Measurements from ENCODE around the gene CRYL1. TPM values are rescaled to one million over a fixed set of nuclear protein-coding genes. Genes with fewer than 3 reads are reported as not detected.

Gene CRYL1, protein sequence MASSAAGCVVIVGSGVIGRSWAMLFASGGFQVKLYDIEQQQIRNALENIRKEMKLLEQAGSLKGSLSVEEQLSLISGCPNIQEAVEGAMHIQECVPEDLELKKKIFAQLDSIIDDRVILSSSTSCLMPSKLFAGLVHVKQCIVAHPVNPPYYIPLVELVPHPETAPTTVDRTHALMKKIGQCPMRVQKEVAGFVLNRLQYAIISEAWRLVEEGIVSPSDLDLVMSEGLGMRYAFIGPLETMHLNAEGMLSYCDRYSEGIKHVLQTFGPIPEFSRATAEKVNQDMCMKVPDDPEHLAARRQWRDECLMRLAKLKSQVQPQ
- 2.7 and 4.8 TPM in 2 replicates for total RNA-seq (2011; cell fraction: chromatin; rRNA removed; ENCODE audit: low replicate concordance)
- 1.5 and 2.8 TPM in 2 replicates for total RNA-seq (2011; cell fraction: nucleolus; rRNA removed)
- total RNA-seq (2011; cell fraction: nucleoplasm; rRNA removed): 3.0 and 3.9 TPM in 2 replicates
- total RNA-seq (2014; rRNA removed) (2.4 and 2.6 TPM in 2 replicates), total RNA-seq (2014; rRNA removed; fragmentation: Illumina TruSeq; extraction: Trizol) (2.0 TPM in 2 replicates), total RNA-seq (2015; rRNA removed; fragmentation: Illumina TruSeq; extraction: Trizol) (1.5 and 1.7 TPM in 2 replicates), total RNA-seq (2021) (3.1 and 3.4 TPM in 2 replicates), polyA plus RNA-seq (2011; rRNA removed) (6.9 and 9.7 TPM in 2 replicates), polyA plus RNA-seq (2014; fragmentation: Illumina TruSeq; extraction: Trizol) (3.4 and 3.7 TPM in 2 replicates), polyA plus RNA-seq (2014; fragmentation: Nextera tagmentation; extraction: Ambion mirVana) (1 to 10 TPM; 1.0 to 1.8 TPM), polyA plus RNA-seq (2014; rRNA removed) (2.7 and 5.3 TPM in 2 replicates), polyA minus RNA-seq (2011; rRNA and poly(A)+ RNA removed) (4.3 and 5.9 TPM in 2 replicates), Bru-seq, nascent RNA (percentile 45 among the genes with signal in this experiment), BruChase-seq, experiment 1, labeled RNA remaining after a 2-hour chase (percentile 44 among the genes with signal in this experiment), BruChase-seq, experiment 2, labeled RNA remaining after a 6-hour chase (percentile 37 among the genes with signal in this experiment)
- polyA plus RNA-seq (2011; cell fraction: cytosol; rRNA removed): 7.4 and 14.6 TPM in 2 replicates
- polyA plus RNA-seq (2011; cell fraction: nucleus; rRNA removed): 6.1 and 6.9 TPM in 2 replicates
- 3.6 and 10.4 TPM in 2 replicates for polyA plus RNA-seq (2012)
- 3.0 and 3.6 TPM in 2 replicates for polyA minus RNA-seq (2011; cell fraction: cytosol; rRNA and poly(A)+ RNA removed)
- polyA minus RNA-seq (2011; cell fraction: nucleus; rRNA and poly(A)+ RNA removed): 1.3 and 3.2 TPM in 2 replicates
- long read RNA-seq, experiment 1, partial matches to known transcripts: 5 of 6 reads
- long read RNA-seq, experiment 1, other reads (novel, unspliced or antisense): 1 of 6 reads
- long read RNA-seq, experiment 2, partial matches to known transcripts: 0 of 6 reads
- long read RNA-seq, experiment 2, other reads (novel, unspliced or antisense): 2 of 6 reads
- long read RNA-seq, experiment 3, partial matches to known transcripts: 1 of 2 reads
- long read RNA-seq, experiment 3, other reads (novel, unspliced or antisense): 0 of 2 reads

DNA sequence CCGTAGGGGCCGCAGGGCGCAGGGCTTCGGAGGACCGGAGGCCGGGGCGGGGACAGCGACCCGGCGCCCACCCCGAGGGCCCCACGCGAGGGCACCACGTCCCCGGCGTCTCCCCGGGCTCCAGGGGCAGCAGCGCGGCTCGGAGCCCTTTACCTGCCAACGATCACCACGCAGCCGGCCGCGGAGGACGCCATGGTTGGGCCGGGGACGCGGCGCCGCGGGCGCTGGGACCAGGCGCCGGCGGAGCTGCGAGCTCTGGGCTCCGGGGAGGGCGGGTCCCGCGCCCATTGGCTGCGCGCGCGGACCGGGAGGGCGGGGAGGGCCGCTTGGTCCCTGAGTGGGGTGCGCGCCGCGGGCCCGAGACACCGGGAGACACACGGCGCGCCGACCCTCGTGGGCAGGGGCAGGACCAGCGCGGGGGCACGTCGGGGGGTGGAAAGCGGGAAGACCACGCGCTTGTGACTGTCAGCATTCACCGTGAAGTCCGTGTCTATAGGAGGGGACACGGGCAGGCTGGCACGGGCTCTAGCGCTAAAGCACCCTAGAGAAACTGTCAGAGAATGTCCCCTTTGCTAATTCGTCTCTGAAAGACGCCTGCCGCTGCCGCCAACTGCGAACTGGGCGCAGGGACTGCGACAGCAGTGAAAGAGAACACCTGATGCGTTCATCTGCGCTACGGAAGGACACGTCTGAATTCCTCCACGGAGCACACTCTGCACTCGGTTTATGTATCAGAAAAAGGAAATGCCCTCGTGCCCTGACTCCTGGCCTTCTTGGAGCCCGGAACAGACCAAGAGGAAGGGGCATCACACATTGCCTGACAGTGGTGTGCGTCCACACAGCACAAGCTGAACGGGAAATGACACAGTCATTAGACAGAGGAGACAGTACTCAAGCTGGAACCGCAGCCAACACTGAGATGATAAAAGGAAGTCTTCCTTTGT lies at the start of gene CRYL1:
TSS of gene CRYL1 (minus strand) at position 257 of the 944 bp plus-strand sequence. CDS start at position 194, 63 bp downstream.
- peak within 1 kb of the TSS; percentile 99 for H2AFZ ChIP-seq (ENCODE audit: low read depth, low read length)
- DNase-seq (ENCODE audit: extremely low read depth in 1 of 4, low spot score in 3 of 4): peak; percentile 77 to 88 (median 82)
- H4K20me1 ChIP-seq (replicated peaks; ENCODE audit: control insufficient read depth, insufficient read depth, low read length): no peaks in the 10 kb centered on the region
- 3% methylated on average over 22 of the region's 89 CpGs for WGBS (ENCODE audit: insufficient coverage, low coverage, missing lambda C conversion rate)
- H3K9ac ChIP-seq (ENCODE audit: insufficient read depth in 1 of 2, low read depth in 2 of 2, low read length in 2 of 2): peak within 1 kb of the TSS; percentile 66 to 89
- peak within 1 kb of the TSS; percentile 95 for H3K4me2 ChIP-seq (ENCODE audit: insufficient read depth, low read length)
- ChIA-PET POLR2A (no interaction called here), CTCF (ENCODE audit: low intra/inter-chr PET ratio) (no interaction called here)
- H3K79me2 ChIP-seq (ENCODE audit: control insufficient read depth, insufficient read depth, low read length): no peaks in the 10 kb centered on the region
- in situ Hi-C loops (cut with MboI) (no loop called here), intact Hi-C loops (cut with micrococcal nuclease) (no loop called here)
- peak within 1 kb of the TSS; percentile 68 for H3K27ac ChIP-seq (ENCODE audit: extremely low read depth, low read depth, low read length)
- TSS peak; percentile 87 for BruUV-seq (replicated peaks)
- H3K27me3 ChIP-seq (ENCODE audit: control insufficient read depth in 2 of 2, insufficient read depth in 2 of 2, low read length in 2 of 2): no peaks in the 10 kb centered on the region
- peaks cover 0 to 6% of the 10 kb centered on the region in 2 experiments; a peak in 3 of 5 replicates for H3K4me1 ChIP-seq (replicated peaks in 1 of 2; ENCODE audit: control insufficient read depth in 2 of 2, insufficient read depth in 2 of 2, low read length in 2 of 2)
- peak; percentile 97 for ATAC-seq
- FAIRE-seq: peak; percentile 65
- no peaks in the 10 kb centered on the region for H3K9me1 ChIP-seq (ENCODE audit: control insufficient read depth, insufficient read depth, low read length)
- no peaks in the 10 kb centered on the region; the same call in 2 of the 3 replicates for H3K36me3 ChIP-seq (ENCODE audit: control insufficient read depth, insufficient read depth, low read length)
- H3K9me3 ChIP-seq (replicated peaks; ENCODE audit: control insufficient read depth, insufficient read depth, low read depth, low read length): no peaks in the 10 kb centered on the region
- H3K4me3 ChIP-seq: peak within 1 kb of the TSS; percentile 71
- no peak for TF ChIP-seq SAP30 (IDR thresholded peaks at IDR 0.05; ENCODE audit: borderline replicate concordance, insufficient read depth, low read depth, low read length, poor library complexity, severe bottlenecking)
- no peak for TF ChIP-seq TGIF2 (CRISPR knock-in tag; IDR thresholded peaks at IDR 0.05)
- TF ChIP-seq NFIX (CRISPR knock-in tag; IDR thresholded peaks at IDR 0.05; ENCODE audit: low read depth): no peak
- TF ChIP-seq ZNF347 (CRISPR knock-in tag; IDR thresholded peaks at IDR 0.05; ENCODE audit: low read depth): no peak
- TF ChIP-seq ZNF699 (CRISPR knock-in tag; IDR thresholded peaks at IDR 0.05; ENCODE audit: insufficient replicate concordance): no peak
- no peak for TF ChIP-seq CCNT2 (IDR thresholded peaks at IDR 0.05; ENCODE audit: borderline replicate concordance, extremely low read depth, insufficient read length, low read depth, low read length)
- TF ChIP-seq, protein P1, sequence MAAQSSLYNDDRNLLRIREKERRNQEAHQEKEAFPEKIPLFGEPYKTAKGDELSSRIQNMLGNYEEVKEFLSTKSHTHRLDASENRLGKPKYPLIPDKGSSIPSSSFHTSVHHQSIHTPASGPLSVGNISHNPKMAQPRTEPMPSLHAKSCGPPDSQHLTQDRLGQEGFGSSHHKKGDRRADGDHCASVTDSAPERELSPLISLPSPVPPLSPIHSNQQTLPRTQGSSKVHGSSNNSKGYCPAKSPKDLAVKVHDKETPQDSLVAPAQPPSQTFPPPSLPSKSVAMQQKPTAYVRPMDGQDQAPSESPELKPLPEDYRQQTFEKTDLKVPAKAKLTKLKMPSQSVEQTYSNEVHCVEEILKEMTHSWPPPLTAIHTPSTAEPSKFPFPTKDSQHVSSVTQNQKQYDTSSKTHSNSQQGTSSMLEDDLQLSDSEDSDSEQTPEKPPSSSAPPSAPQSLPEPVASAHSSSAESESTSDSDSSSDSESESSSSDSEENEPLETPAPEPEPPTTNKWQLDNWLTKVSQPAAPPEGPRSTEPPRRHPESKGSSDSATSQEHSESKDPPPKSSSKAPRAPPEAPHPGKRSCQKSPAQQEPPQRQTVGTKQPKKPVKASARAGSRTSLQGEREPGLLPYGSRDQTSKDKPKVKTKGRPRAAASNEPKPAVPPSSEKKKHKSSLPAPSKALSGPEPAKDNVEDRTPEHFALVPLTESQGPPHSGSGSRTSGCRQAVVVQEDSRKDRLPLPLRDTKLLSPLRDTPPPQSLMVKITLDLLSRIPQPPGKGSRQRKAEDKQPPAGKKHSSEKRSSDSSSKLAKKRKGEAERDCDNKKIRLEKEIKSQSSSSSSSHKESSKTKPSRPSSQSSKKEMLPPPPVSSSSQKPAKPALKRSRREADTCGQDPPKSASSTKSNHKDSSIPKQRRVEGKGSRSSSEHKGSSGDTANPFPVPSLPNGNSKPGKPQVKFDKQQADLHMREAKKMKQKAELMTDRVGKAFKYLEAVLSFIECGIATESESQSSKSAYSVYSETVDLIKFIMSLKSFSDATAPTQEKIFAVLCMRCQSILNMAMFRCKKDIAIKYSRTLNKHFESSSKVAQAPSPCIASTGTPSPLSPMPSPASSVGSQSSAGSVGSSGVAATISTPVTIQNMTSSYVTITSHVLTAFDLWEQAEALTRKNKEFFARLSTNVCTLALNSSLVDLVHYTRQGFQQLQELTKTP (IDR thresholded peaks at IDR 0.05; ENCODE audit: low read depth in 1 of 2, partially characterized antibody in 2 of 2): no peak
- peak; percentile 56 for TF ChIP-seq CXXC5 (CRISPR knock-in tag; IDR thresholded peaks at IDR 0.05)
- no peak for TF ChIP-seq BHLHE40 (IDR thresholded peaks at IDR 0.05; ENCODE audit: low read length)

Data from K562 (cell line).